Astrocyte (in vitro differentiated cells and primary cell): ENCODE results near the gene YPEL5. TPM values are rescaled to one million over a fixed set of nuclear protein-coding genes. Genes with fewer than 3 reads are reported as not detected.
A peak's percentile ranks its signal among the peaks of the same experiment; 100 is the strongest.

Experiments
- DNase-seq: peaks from one replicate; pipeline ENCODE4 v3.0.0-alpha.2; 2010; ENCODE audit warnings: low read depth
- FAIRE-seq: peaks from 2 replicates; lab custom pipeline; 2011; peaks lifted over from hg19 to GRCh38; lab: Jason Lieb, UNC
- H2AFZ ChIP-seq: 2 replicates; pipeline ENCODE4 v1.6.0; 2012; ENCODE audit warnings: low read depth, low read length, inconsistent platforms
- H3K27ac ChIP-seq: 2 replicates; pipeline ENCODE4 v1.5.1; 2011; ENCODE audit warnings: low read depth, low read length, inconsistent platforms
- H3K27me3 ChIP-seq: 2 replicates; pipeline ENCODE4 v1.6.0; 2011; ENCODE audit warnings: low read length, inconsistent platforms; ENCODE audit not compliant: insufficient read depth
- H3K36me3 ChIP-seq: 2 replicates; pipeline ENCODE4 v1.5.1; 2011; ENCODE audit warnings: low read length, inconsistent platforms; ENCODE audit not compliant: insufficient read depth
- H3K4me1 ChIP-seq: 2 replicates; pipeline ENCODE4 v1.5.1; 2011; ENCODE audit warnings: low read length, inconsistent platforms; ENCODE audit not compliant: insufficient read depth
- H3K4me2 ChIP-seq: 2 replicates; pipeline ENCODE4 v1.6.0; 2012; ENCODE audit warnings: low read length, inconsistent platforms
- H3K4me3 ChIP-seq: 2 replicates; pipeline ENCODE4 v1.5.1; 2011; ENCODE audit warnings: low read depth, mild to moderate bottlenecking, low read length, inconsistent platforms; ENCODE audit not compliant: insufficient read depth
- H3K79me2 ChIP-seq: 2 replicates; pipeline ENCODE4 v1.6.0; 2012; ENCODE audit warnings: mild to moderate bottlenecking, low read length, inconsistent platforms; ENCODE audit not compliant: insufficient read depth
- H3K9ac ChIP-seq: 2 replicates; pipeline ENCODE4 v1.6.0; 2012; ENCODE audit warnings: mild to moderate bottlenecking, low read length, inconsistent platforms
- H3K9me3 ChIP-seq: 2 replicates; pipeline ENCODE4 v1.5.1; 2012; ENCODE audit warnings: low read depth, mild to moderate bottlenecking, low read length, inconsistent platforms; ENCODE audit not compliant: insufficient read depth
- H4K20me1 ChIP-seq: 2 replicates; pipeline ENCODE4 v1.6.0; 2012; ENCODE audit warnings: low read length, inconsistent platforms; ENCODE audit not compliant: insufficient read depth
- H3K27ac Mint-ChIP-seq: one replicate; pipeline ENCODE4 v1.8.0; 2021; ENCODE audit warnings: mild to moderate bottlenecking, mixed read lengths; ENCODE audit not compliant: unreplicated experiment
- H3K27me3 Mint-ChIP-seq: one replicate; pipeline ENCODE4 v1.8.0; 2021; ENCODE audit warnings: low read depth, mixed read lengths; ENCODE audit not compliant: unreplicated experiment
- H3K36me3 Mint-ChIP-seq: one replicate; pipeline ENCODE4 v1.8.0; 2021; ENCODE audit warnings: low read depth, mixed read lengths; ENCODE audit not compliant: unreplicated experiment
- H3K4me1 Mint-ChIP-seq: one replicate; pipeline ENCODE4 v1.8.0; 2021; ENCODE audit warnings: low read depth, mixed read lengths; ENCODE audit not compliant: unreplicated experiment
- H3K4me3 Mint-ChIP-seq: one replicate; pipeline ENCODE4 v1.8.0; 2021; ENCODE audit warnings: mild to moderate bottlenecking, moderate library complexity, mixed read lengths; ENCODE audit not compliant: unreplicated experiment
- H3K9me3 Mint-ChIP-seq: one replicate; pipeline ENCODE4 v1.8.0; 2021; ENCODE audit warnings: mild to moderate bottlenecking, mixed read lengths; ENCODE audit not compliant: unreplicated experiment
- CTCF ChIP-seq: IDR thresholded peaks from 2 replicates; pipeline ENCODE4 v1.5.1; 2011; ENCODE audit warnings: low read depth, mild to moderate bottlenecking, inconsistent platforms, low read length, moderate library complexity; ENCODE audit not compliant: insufficient read depth
- EZH2 ChIP-seq: IDR thresholded peaks from 2 replicates; pipeline ENCODE4 v1.6.1; 2012; ENCODE audit warnings: mild to moderate bottlenecking, low read length, inconsistent platforms; ENCODE audit not compliant: insufficient read depth
- total RNA-seq: library from RNA; stranded (reverse); gene quantifications from 2 replicates; pipeline ENCODE4 v1.2.1, GENCODE V29; 2021

YPEL5 gene
- total RNA-seq, 1 donor from 2014 or later: 149 TPM

GRCh38 chr2:30205456-30205855, 58.6 kb downstream of the YPEL5 start:
- no peak overlapping the region for H3K27ac ChIP-seq
- no peaks in the 10 kb centered on the region for H3K4me1 Mint-ChIP-seq

GRCh38 chr2:30206461-30207430, 59.9 kb downstream of the YPEL5 start:
- H3K27ac Mint-ChIP-seq: no peak overlapping the region
- Histone ChIP-seq H3K4me2 (no peak overlapping the region), H3K9ac (no peak overlapping the region), H2AFZ (no peak overlapping the region), H3K4me1 (no peaks in the 10 kb centered on the region), H4K20me1 (no peaks in the 10 kb centered on the region), H3K9me3 (no peaks in the 10 kb centered on the region), H3K36me3 (no peaks in the 10 kb centered on the region), H3K27ac (no peak overlapping the region), H3K4me3 (no peak overlapping the region), H3K79me2 (no peaks in the 10 kb centered on the region), H3K27me3 (peaks cover 4% of the 10 kb centered on the region)
- FAIRE-seq: no peak
- no peaks in the 10 kb centered on the region for H3K9me3 Mint-ChIP-seq
- H3K4me3 Mint-ChIP-seq: no peak overlapping the region
- DNase-seq: no peak
- H3K4me1 Mint-ChIP-seq: no peaks in the 10 kb centered on the region
- peaks cover 23% of the 10 kb centered on the region for H3K27me3 Mint-ChIP-seq
- H3K36me3 Mint-ChIP-seq: no peaks in the 10 kb centered on the region
- TF ChIP-seq CTCF: no peak
- TF ChIP-seq EZH2: no peak

More at GRCh38 chr2:30205456-30205855, 58.6 kb downstream of the YPEL5 start:
- Histone ChIP-seq H3K4me1 (no peaks in the 10 kb centered on the region), H3K4me2 (no peak overlapping the region), H4K20me1 (no peaks in the 10 kb centered on the region), H2AFZ (no peak overlapping the region), H3K9me3 (no peaks in the 10 kb centered on the region), H3K36me3 (no peaks in the 10 kb centered on the region), H3K79me2 (no peaks in the 10 kb centered on the region), H3K9ac (no peak overlapping the region), H3K4me3 (no peak overlapping the region), H3K27me3 (peaks cover 4% of the 10 kb centered on the region)
- FAIRE-seq: no peak
- no peak overlapping the region for H3K27ac Mint-ChIP-seq
- no peaks in the 10 kb centered on the region for H3K36me3 Mint-ChIP-seq
- H3K9me3 Mint-ChIP-seq: no peaks in the 10 kb centered on the region
- no peak overlapping the region for H3K4me3 Mint-ChIP-seq
- DNase-seq: no peak
- TF ChIP-seq CTCF: no peak
- TF ChIP-seq EZH2: no peak
- peaks cover 23% of the 10 kb centered on the region for H3K27me3 Mint-ChIP-seq

GRCh38 chr2:30208453-30208852, 61.6 kb downstream of the YPEL5 start:
- Histone ChIP-seq H4K20me1 (no peaks in the 10 kb centered on the region), H3K79me2 (no peaks in the 10 kb centered on the region), H3K9me3 (no peaks in the 10 kb centered on the region), H3K4me1 (no peaks in the 10 kb centered on the region), H3K9ac (no peak overlapping the region), H3K4me2 (no peak overlapping the region), H3K27ac (no peak overlapping the region), H2AFZ (no peak overlapping the region), H3K36me3 (no peaks in the 10 kb centered on the region), H3K4me3 (no peak overlapping the region), H3K27me3 (peaks cover 4% of the 10 kb centered on the region)
- peak; percentile 43 for DNase-seq
- no peaks in the 10 kb centered on the region for H3K4me1 Mint-ChIP-seq
- H3K36me3 Mint-ChIP-seq: no peaks in the 10 kb centered on the region
- H3K27me3 Mint-ChIP-seq: peaks cover 23% of the 10 kb centered on the region
- TF ChIP-seq EZH2: no peak
- TF ChIP-seq CTCF: peak; percentile 91
- no peak overlapping the region for H3K4me3 Mint-ChIP-seq
- FAIRE-seq: peak; percentile 95
- H3K9me3 Mint-ChIP-seq: no peaks in the 10 kb centered on the region
- H3K27ac Mint-ChIP-seq: no peak overlapping the region
